ENCODE results near the gene HOPX.
"Not testable (repeated sequence)": the region's sequence is repeated elsewhere in the genome, so short reads cannot be mapped to it uniquely, and the experiment has no call there.

HOPX gene

GRCh38 chr4:56626963-56627362, 54.1 kb downstream of the HOPX start:
- DNase-seq (ENCODE audit: low spot score), result no peak

GRCh38 chr4:56626420-56626819, 54.7 kb downstream of the HOPX start:
- no peak for DNase-seq (ENCODE audit: low spot score)

- no peak for DNase-seq (ENCODE audit: low spot score)
Observed at GRCh38 chr4:56622176-56622575, 58.9 kb downstream of the HOPX start.

GRCh38 chr4:56619816-56620215, 61.3 kb downstream of the HOPX start:
- no peak for DNase-seq (ENCODE audit: low spot score)

- DNase-seq (ENCODE audit: low spot score), result no peak
Observed at GRCh38 chr4:56619160-56619559, 61.9 kb downstream of the HOPX start.

GRCh38 chr4:56618734-56619133, 62.4 kb downstream of the HOPX start:
- DNase-seq (ENCODE audit: low spot score), result no peak

- DNase-seq (ENCODE audit: low spot score), result no peak
Observed at GRCh38 chr4:56613101-56613862, 67.8 kb downstream of the HOPX start.

- DNase-seq (ENCODE audit: low spot score), result no peak
Observed at GRCh38 chr4:56612282-56612681, 68.8 kb downstream of the HOPX start.

GRCh38 chr4:56611501-56611900, 69.6 kb downstream of the HOPX start:
- no peak for DNase-seq (ENCODE audit: low spot score)

GRCh38 chr4:56610170-56610569, 70.9 kb downstream of the HOPX start:
- not testable (repeated sequence) for DNase-seq (ENCODE audit: low spot score)

- DNase-seq (ENCODE audit: low spot score), result no peak
Observed at GRCh38 chr4:56607926-56608325, 73.2 kb downstream of the HOPX start.

- DNase-seq (ENCODE audit: low spot score), result no peak
Observed at GRCh38 chr4:56606385-56606784, 74.7 kb downstream of the HOPX start.

GRCh38 chr4:56605464-56605863, 75.6 kb downstream of the HOPX start:
- DNase-seq (ENCODE audit: low spot score), result not testable (repeated sequence)

- DNase-seq (ENCODE audit: low spot score), result no peak
Observed at GRCh38 chr4:56603297-56603696, 77.8 kb downstream of the HOPX start.

Measured in CD4-positive, alpha-beta T cell treated with Interleukin-2 at 100 ng/mL for 4 hours (primary cell).